Mesenchymal stem cell (in vitro differentiated cells and primary cell): Measurements from ENCODE around the gene CARD10.

Experiments used
- DNase-seq: peaks from one replicate; pipeline ENCODE4 v3.0.0-alpha.2; 2013
- H2AFZ ChIP-seq: one replicate; pipeline ENCODE4 v1.6.1; 2013; ENCODE audit warnings: low read depth, mild to moderate bottlenecking, control low read depth, inconsistent platforms, low read length, moderate library complexity
- H2AK5ac ChIP-seq: 2 replicates; pipeline ENCODE4 v1.6.1; 2013; ENCODE audit warnings: low read length, moderate library complexity, mild to moderate bottlenecking, inconsistent platforms; ENCODE audit not compliant: severe bottlenecking
- H2BK120ac ChIP-seq: one replicate; pipeline ENCODE4 v1.6.1; 2013; ENCODE audit warnings: low read depth, mild to moderate bottlenecking, inconsistent platforms, low read length, moderate library complexity
- H2BK12ac ChIP-seq, 2 experiments: one replicate each; pipeline ENCODE4 v1.6.1; 2013; ENCODE audit warnings: inconsistent platforms in 2 of 2, low read length in 2 of 2, mild to moderate bottlenecking in 2 of 2, moderate library complexity in 2 of 2, control low read depth in 1 of 2
- H2BK15ac ChIP-seq: one replicate; pipeline ENCODE4 v1.6.1; 2013; ENCODE audit warnings: mild to moderate bottlenecking, low read depth, inconsistent platforms; ENCODE audit not compliant: poor library complexity, severe bottlenecking
- H2BK5ac ChIP-seq: 2 replicates; pipeline ENCODE4 v1.6.1; 2013; ENCODE audit warnings: low read depth, mild to moderate bottlenecking, low read length, control low read depth, inconsistent platforms; ENCODE audit not compliant: poor library complexity, severe bottlenecking
- H3K14ac ChIP-seq, 2 experiments: one replicate each; pipeline ENCODE4 v1.6.1; 2013; ENCODE audit warnings: inconsistent platforms in 2 of 2, low read length in 2 of 2, control low read depth in 1 of 2, mild to moderate bottlenecking in 1 of 2, moderate library complexity in 1 of 2
- H3K18ac ChIP-seq, 2 experiments: one replicate each; pipeline ENCODE4 v1.6.1; 2013; ENCODE audit warnings: inconsistent platforms in 2 of 2, low read length in 2 of 2, control low read depth in 1 of 2, low read depth in 1 of 2, mild to moderate bottlenecking in 1 of 2
- H3K23ac ChIP-seq, 2 experiments: one replicate each; pipeline ENCODE4 v1.6.1; 2013; ENCODE audit warnings: inconsistent platforms in 2 of 2, low read length in 2 of 2, mild to moderate bottlenecking in 2 of 2, moderate library complexity in 2 of 2, control low read depth in 1 of 2
- H3K27ac ChIP-seq: 2 replicates; pipeline ENCODE4 v1.5.1; 2013; ENCODE audit warnings: mild to moderate bottlenecking, moderate library complexity, low read length, control low read depth, inconsistent platforms; ENCODE audit not compliant: poor library complexity, severe bottlenecking
- H3K27me3 ChIP-seq, 2 experiments: 2 replicates each; pipeline versions ENCODE4 v1.6.1 to v1.7.0; 2013; ENCODE audit warnings: low read length in 2 of 2, mild to moderate bottlenecking in 2 of 2, moderate library complexity in 2 of 2, control low read depth in 1 of 2, inconsistent platforms in 1 of 2; ENCODE audit not compliant: control insufficient read depth in 1 of 2, insufficient read depth in 1 of 2
- H3K36me3 ChIP-seq, 2 experiments: 2 replicates each; pipeline versions ENCODE4 v1.6.1 to v1.7.0; 2013; ENCODE audit warnings: low read length in 2 of 2, control low read depth in 1 of 2, inconsistent platforms in 1 of 2, low read depth in 1 of 2, mild to moderate bottlenecking in 1 of 2; ENCODE audit not compliant: insufficient read depth in 2 of 2, control insufficient read depth in 1 of 2
- H3K4ac ChIP-seq, 2 experiments: one replicate each; pipeline ENCODE4 v1.6.1; 2013; ENCODE audit warnings: inconsistent platforms in 2 of 2, low read length in 2 of 2, mild to moderate bottlenecking in 2 of 2, moderate library complexity in 2 of 2, control low read depth in 1 of 2, low read depth in 1 of 2
- H3K4me1 ChIP-seq: 2 replicates; pipeline ENCODE4 v1.6.1; 2013; ENCODE audit warnings: low read depth, low read length, control low read depth; ENCODE audit not compliant: control insufficient read depth, insufficient read depth
- H3K4me2 ChIP-seq: 2 replicates; pipeline ENCODE4 v1.6.1; 2013; ENCODE audit warnings: low read length, mild to moderate bottlenecking, inconsistent platforms; ENCODE audit not compliant: poor library complexity, severe bottlenecking
- H3K4me3 ChIP-seq, 2 experiments: 2 replicates each; pipeline versions ENCODE4 v1.5.1 to v1.7.0; 2013; ENCODE audit warnings: low read length in 2 of 2, mild to moderate bottlenecking in 2 of 2, control low read depth in 1 of 2, low read depth in 1 of 2; ENCODE audit not compliant: insufficient read depth in 1 of 2
- H3K79me1 ChIP-seq: replicated peaks from 2 replicates; pipeline ENCODE4 v1.6.1; 2013; ENCODE audit warnings: mild to moderate bottlenecking, control low read depth, low read length, inconsistent platforms; ENCODE audit not compliant: poor library complexity, severe bottlenecking
- H3K9ac ChIP-seq: 2 replicates; pipeline ENCODE4 v1.7.0; 2013; ENCODE audit warnings: mild to moderate bottlenecking, low read length, moderate library complexity
- H3K9me3 ChIP-seq: 2 replicates; pipeline ENCODE4 v1.7.0; 2013; ENCODE audit warnings: mild to moderate bottlenecking, low read length; ENCODE audit not compliant: control insufficient read depth
- H4K8ac ChIP-seq: one replicate; pipeline ENCODE4 v1.6.1; 2013; ENCODE audit warnings: inconsistent platforms, mild to moderate bottlenecking, low read length, moderate library complexity
- H4K91ac ChIP-seq: one replicate; pipeline ENCODE4 v1.6.1; 2013; ENCODE audit warnings: mild to moderate bottlenecking, low read length, inconsistent platforms
- WGBS: methylation state at CpG from one replicate; pipeline ENCODE4 v1.1.7; 2013; ENCODE audit warnings: mixed read lengths; 5-methylcytosine and 5-hydroxymethylcytosine counted together

The CARD10 gene

GRCh38 chr22:37460684-37461083, 58.5 kb downstream of the CARD10 start:
- peaks cover 0 to 72% of the 10 kb centered on the region in 2 experiments for H3K27me3 ChIP-seq
- H3K4ac ChIP-seq: no peak overlapping the region
- H3K4me1 ChIP-seq: peaks cover 13% of the 10 kb centered on the region
- 83% methylated on average over 3 of the region's 3 CpGs for WGBS
- no peak overlapping the region for H2BK120ac ChIP-seq
- no peak overlapping the region for H3K4me3 ChIP-seq
- DNase-seq: no peak
- H3K36me3 ChIP-seq: peaks cover 0 to under 1% of the 10 kb centered on the region in 2 experiments
- no peaks in the 10 kb centered on the region for H3K9me3 ChIP-seq
- H3K27ac ChIP-seq: no peak overlapping the region
- H3K9ac ChIP-seq: no peak overlapping the region
- no peak overlapping the region for H4K8ac ChIP-seq
- H4K91ac ChIP-seq: no peak overlapping the region
- H2BK15ac ChIP-seq: no peak overlapping the region
- no peak overlapping the region for H2BK5ac ChIP-seq
- no peak overlapping the region for H3K4me2 ChIP-seq
- H2AFZ ChIP-seq: no peak overlapping the region
- H2BK12ac ChIP-seq: no peak overlapping the region
- H2AK5ac ChIP-seq: no peak overlapping the region
- no peak overlapping the region for H3K23ac ChIP-seq
- no peaks in the 10 kb centered on the region for H3K79me1 ChIP-seq
- H3K18ac ChIP-seq: no peak overlapping the region
- H3K14ac ChIP-seq: no peak overlapping the region

GRCh38 chr22:37459206-37459605, 60.0 kb downstream of the CARD10 start:
- no peak overlapping the region for H2BK15ac ChIP-seq
- H2AK5ac ChIP-seq: no peak overlapping the region
- H3K18ac ChIP-seq: no peak overlapping the region
- H4K91ac ChIP-seq: no peak overlapping the region
- no peak overlapping the region for H2BK12ac ChIP-seq
- no peak overlapping the region for H3K23ac ChIP-seq
- peaks cover 22% of the 10 kb centered on the region for H3K4me1 ChIP-seq
- H3K79me1 ChIP-seq: no peaks in the 10 kb centered on the region
- no peak overlapping the region for H3K9ac ChIP-seq
- DNase-seq: no peak
- no peak overlapping the region for H3K4me3 ChIP-seq
- no peaks in the 10 kb centered on the region for H3K36me3 ChIP-seq
- H3K4ac ChIP-seq: no peak overlapping the region
- H2AFZ ChIP-seq: no peak overlapping the region
- no peak overlapping the region for H2BK5ac ChIP-seq
- no peaks in the 10 kb centered on the region for H3K9me3 ChIP-seq
- no peak overlapping the region for H4K8ac ChIP-seq
- H3K27ac ChIP-seq: no peak overlapping the region
- no peak overlapping the region for H3K4me2 ChIP-seq
- peaks cover 0 to 69% of the 10 kb centered on the region in 2 experiments for H3K27me3 ChIP-seq
- WGBS: 95% methylated on average over 9 of the region's 9 CpGs
- no peak overlapping the region for H3K14ac ChIP-seq
- no peak overlapping the region for H2BK120ac ChIP-seq

DNA sequence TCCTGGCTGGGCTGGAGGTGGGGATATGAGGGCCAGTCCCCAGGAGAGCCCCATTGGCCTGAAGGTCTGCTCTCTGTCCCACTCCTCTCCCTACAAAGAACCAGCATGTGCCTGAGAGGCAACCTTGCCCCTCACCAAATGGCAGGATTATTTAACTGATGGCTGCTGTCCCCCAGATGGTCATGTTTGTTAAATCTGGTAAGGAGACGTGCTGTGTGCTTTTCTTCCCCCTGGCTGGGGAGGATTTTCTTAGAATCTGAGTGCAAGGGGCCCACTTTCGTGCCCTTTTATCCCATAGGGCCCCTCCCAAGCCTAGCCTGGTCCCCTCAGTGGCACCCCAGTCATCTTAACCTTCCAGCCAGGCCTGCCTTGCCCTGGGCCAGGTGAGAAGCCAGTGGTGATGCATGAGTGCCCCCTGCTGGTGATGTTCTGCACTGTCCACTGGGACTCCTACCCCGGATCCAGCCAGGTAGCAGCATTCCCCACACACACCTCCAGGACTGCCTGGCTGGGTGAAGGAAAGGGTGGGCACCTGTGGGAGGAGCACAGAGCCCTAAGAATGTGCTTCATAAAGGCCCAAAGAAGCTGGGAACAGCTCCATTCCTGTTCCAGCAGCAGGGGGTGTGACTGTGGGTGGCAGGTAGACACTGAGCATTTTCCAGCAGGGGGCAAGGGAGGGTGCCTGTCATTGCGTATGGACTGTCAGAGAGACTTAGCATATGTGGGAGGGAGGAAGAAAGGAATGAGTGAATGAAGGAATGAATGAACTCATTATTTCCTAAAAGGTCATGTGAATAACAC, 61.9 kb downstream of the CARD10 start:
- 38% methylated on average over 3 of the region's 4 CpGs for WGBS
- H3K14ac ChIP-seq: no peak overlapping the region
- peaks cover 27% of the 10 kb centered on the region for H3K4me1 ChIP-seq
- H3K9me3 ChIP-seq: no peaks in the 10 kb centered on the region
- H2BK120ac ChIP-seq: peak overlapping the region; percentile 88
- H2BK12ac ChIP-seq: peak overlapping the region; percentile 69 to 99
- H3K4me3 ChIP-seq: no peak overlapping the region
- H3K27me3 ChIP-seq: peaks cover 0 to 65% of the 10 kb centered on the region in 2 experiments
- H3K36me3 ChIP-seq: no peaks in the 10 kb centered on the region
- H4K8ac ChIP-seq: no peak overlapping the region
- no peak overlapping the region for H3K9ac ChIP-seq
- H3K27ac ChIP-seq: no peak overlapping the region
- H3K4me2 ChIP-seq: no peak overlapping the region
- H3K4ac ChIP-seq: peak overlapping the region in 1 of 2 experiments; percentile 72
- no peak overlapping the region for H3K23ac ChIP-seq
- peak overlapping the region; percentile 57 for H4K91ac ChIP-seq
- H2AFZ ChIP-seq: no peak overlapping the region
- H3K18ac ChIP-seq: peak overlapping the region in 1 of 2 experiments; percentile 99
- DNase-seq: peak; percentile 65
- H2BK5ac ChIP-seq: no peak overlapping the region
- H2BK15ac ChIP-seq: peak overlapping the region; percentile 99
- H2AK5ac ChIP-seq: peak overlapping the region; percentile 97
- H3K79me1 ChIP-seq: no peaks in the 10 kb centered on the region

- Histone ChIP-seq H2AK5ac (peak overlapping the region; percentile 97), H3K4me2 (no peak overlapping the region), H3K4ac (peak overlapping the region; percentile 57 to 72), H2BK12ac (peak overlapping the region; percentile 97 to 99), H2BK15ac (peak overlapping the region; percentile 88), H3K18ac (peak overlapping the region; percentile 90 to 99), H3K4me1 (peaks cover 27% of the 10 kb centered on the region), H4K91ac (peak overlapping the region; percentile 96), H3K79me1 (no peaks in the 10 kb centered on the region), H2AFZ (no peak overlapping the region), H3K27ac (peak overlapping the region; percentile 96), H3K9ac (no peak overlapping the region), H3K27me3 (peaks cover 0 to 62% of the 10 kb centered on the region in 2 experiments), H3K9me3 (no peaks in the 10 kb centered on the region), H3K23ac (no peak overlapping the region), H4K8ac (peak overlapping the region; percentile 45), H3K4me3 (no peak overlapping the region), H3K14ac (no peak overlapping the region), H2BK5ac (peak overlapping the region; percentile 89), H3K36me3 (no peaks in the 10 kb centered on the region), H2BK120ac (peak overlapping the region; percentile 88)
- 90% methylated on average over 17 of the region's 17 CpGs for WGBS
- DNase-seq: no peak
These were observed 62.9 kb downstream of the CARD10 start for GRCh38 chr22:37456346-37456745.
